GM19372 (cell line): ENCODE data around the gene AP3D1.
A peak's percentile ranks its signal among the peaks of the same experiment; 100 is the strongest.

Source experiments
- ATAC-seq: cut with Tn5 transposase; IDR thresholded peaks from one replicate; pipeline ENCODE4 v1.9.1; 2021; ENCODE audit warnings: mild to moderate bottlenecking, low read depth, moderate library complexity; ENCODE audit not compliant: unreplicated experiment

The AP3D1 gene

GRCh38 chr19:2184422-2184975 is 33.1 kb upstream of the AP3D1 start:
- ATAC-seq, result no peak

DNA sequence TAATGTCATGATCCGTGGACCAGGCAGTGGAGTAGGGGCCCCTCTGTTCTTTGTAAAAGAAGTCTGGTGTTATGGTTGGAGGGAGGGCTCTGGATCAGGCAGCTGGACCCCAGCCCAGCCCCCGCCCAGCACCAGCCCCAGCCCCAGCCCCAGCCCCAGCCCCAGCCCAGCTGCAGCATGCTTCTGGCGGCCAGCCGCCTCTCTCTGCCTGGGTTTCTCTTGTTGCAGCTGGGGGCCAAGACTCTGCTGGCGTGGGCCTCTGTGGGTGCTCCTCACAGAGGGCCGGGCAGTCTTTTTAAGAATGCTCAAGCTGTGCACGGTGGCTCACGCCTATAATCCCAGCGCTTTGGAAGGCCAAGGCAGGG is 30.2 kb upstream of the AP3D1 start:
- no peak for ATAC-seq

GRCh38 chr19:2180881-2181632 is 29.7 kb upstream of the AP3D1 start:
- no peak for ATAC-seq

DNA sequence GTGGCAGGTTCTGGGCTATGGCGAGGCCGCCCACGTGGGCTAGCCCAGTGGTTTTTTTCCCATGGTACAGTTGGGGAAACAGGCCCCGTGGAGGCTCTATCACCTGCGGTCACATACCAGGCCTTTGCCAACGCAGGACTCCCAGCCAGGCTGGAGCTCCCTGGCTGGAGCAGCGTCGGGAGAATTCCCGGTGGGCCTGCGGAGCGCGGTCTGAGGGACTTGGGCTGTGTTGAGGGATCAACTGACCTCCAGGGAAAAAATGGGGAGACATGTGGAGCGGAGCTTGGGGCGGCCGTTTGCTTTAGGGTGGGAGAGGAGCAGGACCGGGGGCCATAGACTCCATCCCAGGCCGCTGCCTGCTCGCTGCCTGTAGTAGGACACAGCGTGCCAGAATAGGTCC is 28.7 kb upstream of the AP3D1 start:
- ATAC-seq, result no peak

DNA sequence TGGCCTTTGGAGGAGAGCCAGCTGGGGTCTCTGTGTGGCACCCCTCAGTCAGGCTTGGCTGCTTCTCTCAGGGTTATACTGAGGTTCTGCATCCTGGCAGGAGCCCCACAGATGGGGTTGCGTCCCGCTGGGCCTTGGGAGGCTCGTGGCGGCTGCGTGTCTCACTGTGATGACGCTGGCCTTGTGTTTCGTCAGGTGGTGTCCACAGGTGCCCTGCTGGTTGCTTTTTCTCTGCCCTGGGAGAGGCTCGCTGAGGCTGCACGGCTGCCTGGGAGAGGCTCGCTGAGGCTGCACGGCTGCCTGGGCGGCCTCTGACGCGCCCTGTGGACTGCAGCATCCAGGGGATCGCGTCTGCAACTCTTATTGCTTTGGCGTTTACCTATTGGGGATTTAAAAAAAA is 27.7 kb upstream of the AP3D1 start:
- ATAC-seq, result no peak

DNA sequence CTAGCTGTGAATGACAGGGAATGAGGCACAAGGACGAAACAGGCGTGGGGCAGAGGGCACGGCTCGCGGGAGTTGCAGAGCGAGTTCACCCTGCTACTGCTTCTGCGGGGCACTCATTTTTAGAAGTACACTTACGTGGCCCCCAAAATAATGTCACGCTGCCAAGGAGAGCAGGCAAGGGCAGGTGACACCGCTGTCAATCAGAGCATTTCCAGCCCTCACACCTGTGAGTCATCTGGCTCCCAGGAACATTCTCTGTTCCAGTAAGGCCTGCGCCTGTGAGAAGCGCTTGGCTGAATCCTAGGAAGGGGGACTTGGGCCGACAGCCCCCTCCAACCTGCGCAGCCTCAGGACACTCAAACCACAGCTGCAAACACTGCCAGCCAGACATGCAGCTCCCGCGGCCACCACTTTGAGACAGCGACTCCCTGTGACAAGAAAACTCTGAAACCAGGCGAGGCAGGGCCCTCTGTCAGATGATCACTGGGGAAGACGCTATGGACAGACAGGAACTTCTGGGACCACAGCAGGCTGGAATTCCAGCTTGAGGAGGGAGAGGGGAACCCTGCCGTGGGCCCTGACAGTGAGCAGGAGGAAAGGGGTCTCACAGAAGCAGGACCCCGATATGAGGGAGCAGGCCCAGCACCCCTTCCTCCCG is 25.1 kb upstream of the AP3D1 start:
- no peak for ATAC-seq

DNA sequence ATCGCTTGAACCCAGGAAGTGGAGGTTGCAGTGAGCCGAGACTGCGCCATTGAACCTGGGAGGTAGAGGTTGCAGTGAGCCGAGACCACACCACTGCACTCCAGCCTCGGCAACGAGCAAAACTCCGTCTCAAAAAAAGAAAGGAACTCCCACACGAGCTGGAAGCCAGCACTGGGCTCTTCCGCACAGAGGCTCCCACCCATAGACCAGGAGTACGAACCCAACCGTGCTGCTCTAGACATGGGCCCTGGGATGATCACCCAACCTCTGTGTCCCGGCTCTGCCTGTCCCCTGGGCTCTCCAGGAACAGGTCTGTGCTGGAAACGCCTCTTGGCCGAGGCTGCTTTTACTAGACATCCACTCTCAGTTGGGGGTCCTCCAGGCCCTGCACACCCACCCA is 24.4 kb upstream of the AP3D1 start:
- no peak for ATAC-seq

DNA sequence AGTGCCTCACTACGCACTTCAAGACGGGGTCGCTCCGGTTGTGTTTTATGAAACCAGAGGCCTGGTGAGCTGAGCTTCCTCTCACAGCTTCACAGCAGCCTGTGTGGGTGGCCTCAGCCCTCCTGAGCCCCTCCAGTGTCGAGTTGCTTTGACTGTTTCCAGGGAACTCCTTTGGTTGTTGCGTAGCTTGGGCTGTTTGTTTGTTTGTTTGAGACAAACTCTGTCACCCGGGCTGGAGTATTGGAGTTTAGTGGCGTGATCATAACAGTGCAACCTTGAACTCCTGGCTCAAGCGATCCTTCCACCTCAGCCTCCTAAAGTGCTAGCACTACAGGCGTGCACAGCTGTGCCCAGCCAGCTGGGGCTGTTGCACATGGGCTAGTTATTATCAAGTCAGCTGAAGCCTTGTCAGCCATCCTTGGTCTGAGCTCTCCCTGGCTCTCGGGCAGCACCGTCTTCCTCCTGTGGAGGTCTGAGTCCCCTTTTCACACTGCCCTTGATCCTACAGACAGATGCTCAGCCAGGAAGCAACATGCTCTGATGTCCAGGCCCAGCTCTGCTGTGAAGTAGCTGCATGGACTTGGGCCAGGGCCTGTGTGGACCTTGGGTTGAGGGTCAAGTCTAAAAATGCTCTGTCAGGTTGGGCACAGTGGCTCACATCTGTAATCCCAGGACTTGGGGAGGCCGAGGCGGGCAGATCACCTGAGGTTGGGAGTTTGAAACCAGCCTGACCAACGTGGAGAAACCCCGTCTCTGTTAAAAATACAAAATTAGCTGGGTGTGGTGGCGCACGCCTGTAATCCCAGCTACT is 22.6 kb upstream of the AP3D1 start:
- ATAC-seq, result no peak

- ATAC-seq, result no peak
Measured at GRCh38 chr19:2173388-2173766, 22.0 kb upstream of the AP3D1 start.

DNA sequence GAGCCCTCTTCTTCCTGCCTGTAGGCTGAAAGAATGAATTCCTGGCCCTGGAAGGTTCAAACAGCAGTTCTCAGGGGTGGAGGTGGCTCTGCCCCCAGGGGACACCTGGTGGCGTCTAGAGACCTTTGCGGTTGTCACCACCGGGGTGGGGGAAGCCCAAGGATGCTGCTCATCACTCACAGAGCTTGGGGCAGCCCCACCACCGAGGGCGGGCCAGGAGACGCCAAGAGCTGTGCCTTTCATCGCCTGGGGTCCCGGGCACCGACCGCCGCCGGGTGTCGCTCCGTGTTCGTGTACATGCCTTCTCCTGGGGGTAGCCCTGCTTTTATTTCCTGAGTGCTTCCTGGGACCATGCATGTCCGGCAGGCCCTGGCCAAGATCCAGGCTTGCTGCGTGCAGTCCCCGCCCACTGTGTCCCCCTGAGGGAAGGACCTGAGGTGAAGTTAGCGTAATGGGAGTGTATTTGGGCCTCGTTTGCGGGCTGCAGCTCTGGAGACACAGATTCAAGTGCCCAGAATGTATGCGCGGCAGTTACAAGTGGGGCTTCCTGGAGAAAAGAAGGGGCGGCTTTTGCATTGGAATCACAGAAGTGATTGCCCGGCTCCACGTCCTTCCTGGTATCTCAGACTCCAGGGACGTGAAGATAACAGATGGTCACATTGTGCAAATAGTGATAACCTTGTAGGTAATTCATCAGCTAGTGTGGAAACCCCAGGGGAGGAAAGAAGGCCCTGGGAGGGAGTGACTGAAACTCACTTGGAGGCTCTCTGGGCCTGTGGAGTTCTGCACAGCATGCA is 20.2 kb upstream of the AP3D1 start:
- ATAC-seq, result peak; percentile 26

GRCh38 chr19:2170987-2171348 is 19.6 kb upstream of the AP3D1 start:
- ATAC-seq, result no peak

DNA sequence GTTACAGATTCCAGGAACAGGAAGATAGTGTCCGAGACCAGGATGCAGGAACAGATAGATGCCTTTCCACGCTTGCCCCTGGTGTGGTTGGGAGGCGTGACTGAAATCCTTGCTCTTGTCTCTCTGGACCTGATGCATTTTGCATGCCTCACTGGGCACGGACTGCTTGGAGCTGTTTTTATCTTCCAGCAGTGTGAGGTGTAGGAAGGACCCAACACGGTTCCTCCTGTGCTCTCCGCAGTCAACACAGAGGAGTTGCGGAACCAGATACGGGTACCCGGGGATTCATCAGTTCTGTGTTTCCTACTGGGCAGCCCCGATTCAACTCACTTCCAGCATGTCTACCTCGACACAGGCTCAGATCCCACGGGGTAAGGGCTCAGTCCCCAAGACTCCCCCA is 18.9 kb upstream of the AP3D1 start:
- ATAC-seq, result no peak

GRCh38 chr19:2168619-2169424 is 17.5 kb upstream of the AP3D1 start:
- peak; percentile 56 for ATAC-seq

DNA sequence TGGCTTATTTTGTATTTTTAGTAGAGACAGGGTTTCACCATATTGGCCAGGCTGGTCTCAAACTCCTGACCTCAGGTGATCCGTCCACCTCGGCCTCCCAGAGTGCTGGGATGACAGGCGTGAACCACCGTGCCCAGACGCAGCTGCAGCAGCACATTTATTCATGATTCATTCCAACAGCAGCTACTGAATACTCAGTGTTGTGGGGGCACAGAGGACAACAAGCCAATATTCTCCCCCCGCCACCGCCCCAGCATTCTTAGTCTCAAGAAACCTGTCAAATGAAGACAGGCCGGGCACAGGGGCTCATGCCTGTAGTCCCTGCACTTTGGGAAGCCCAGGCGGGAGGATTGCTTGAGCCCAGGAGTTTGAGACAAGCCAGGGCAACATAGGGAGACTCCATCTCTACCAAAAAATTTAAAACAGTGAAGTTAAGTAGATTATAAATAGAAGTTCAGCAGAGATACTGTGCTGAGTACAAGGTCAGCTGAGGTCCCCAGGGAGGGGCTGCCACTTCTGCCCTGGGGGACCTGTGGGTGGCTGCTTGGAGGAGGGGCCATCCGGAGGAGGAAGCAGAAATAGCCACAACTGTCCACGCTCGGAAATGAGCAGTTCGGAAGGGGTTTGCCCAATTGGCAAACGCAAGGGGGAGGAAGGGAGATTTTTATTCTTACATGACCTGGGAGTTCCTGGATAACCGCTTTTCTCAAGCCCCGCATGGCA is 16.7 kb upstream of the AP3D1 start:
- peak; percentile 29 for ATAC-seq

DNA sequence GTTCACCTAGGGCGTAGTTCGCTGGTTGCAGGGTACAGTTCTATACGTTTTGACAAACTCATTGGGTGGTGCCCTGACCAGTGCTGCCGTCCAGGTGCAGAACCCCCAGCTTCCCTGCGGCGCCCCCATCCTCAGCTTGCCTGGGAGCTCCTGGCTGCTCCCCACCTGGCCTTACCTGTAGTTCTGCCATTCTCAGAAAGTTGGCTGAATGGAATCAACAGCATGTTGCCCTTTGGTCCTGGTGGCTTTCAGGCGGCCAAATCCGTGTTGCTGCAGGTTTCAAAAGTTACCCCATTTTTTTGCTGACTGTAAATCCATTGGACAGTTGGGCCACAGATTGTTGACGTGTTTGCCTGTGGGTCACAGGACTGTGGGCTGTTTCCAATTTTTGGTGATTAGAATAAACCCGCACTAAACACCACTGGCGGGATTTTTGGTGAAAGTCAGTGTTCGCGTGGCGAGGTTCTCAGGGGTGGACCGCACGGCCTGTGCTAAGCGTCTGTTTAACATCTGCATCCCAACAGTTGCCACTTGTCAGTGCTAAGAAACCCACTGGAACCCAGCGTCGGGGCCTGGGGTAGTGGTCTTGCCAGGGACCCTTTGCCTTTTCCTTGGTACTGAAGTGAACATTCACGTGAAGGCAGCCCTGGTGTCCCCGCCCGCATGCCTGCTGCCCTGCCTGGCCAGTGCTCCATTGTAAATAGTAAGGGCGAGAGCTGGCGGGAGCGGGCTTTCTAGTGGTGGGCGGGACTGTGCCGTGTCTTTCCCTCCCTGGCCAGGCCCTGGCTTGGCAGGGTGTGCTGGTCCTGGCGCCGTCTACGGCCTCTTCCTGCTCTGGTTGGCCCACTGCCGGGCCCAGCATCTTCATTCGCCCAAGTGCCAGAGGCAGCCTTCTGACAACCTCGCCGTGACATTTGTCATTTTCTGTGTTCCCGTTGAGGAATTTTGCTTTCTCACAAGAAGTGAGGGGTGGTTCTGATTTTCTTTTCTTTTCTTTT is 15.7 kb upstream of the AP3D1 start:
- no peak for ATAC-seq

GRCh38 chr19:2164020-2164998 is 12.9 kb upstream of the AP3D1 start:
- ATAC-seq, result no peak

DNA sequence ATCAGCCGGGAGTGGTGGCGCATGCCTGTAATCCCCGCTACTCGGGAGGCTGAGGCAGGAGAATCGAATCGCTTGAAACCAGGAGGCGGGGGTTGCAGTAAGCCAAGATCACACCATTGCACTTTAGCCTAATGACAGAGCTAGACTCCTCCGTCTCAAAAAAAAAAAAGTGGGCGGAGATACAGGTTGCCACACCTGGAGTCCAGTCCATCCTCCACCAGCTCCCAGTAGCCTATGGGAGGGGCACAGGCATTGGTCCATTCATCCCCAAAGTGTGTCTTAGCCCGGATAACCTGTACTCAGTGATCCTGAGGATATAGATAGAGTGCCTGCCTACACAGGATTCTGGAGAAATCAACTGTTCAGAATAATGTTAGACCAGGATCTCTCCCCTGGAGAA is 9.0 kb upstream of the AP3D1 start:
- ATAC-seq, result no peak
